H9 (cell line): ENCODE measurements around the gene C12orf57. TPM values are rescaled to one million over a fixed set of nuclear protein-coding genes. Genes with fewer than 3 reads are reported as not detected.

Source experiments
- DNase-seq: peaks from one replicate; pipeline ENCODE4 v3.0.0-alpha.2; 2017
- H2AFZ ChIP-seq: one replicate; pipeline ENCODE4 v1.6.1; 2013; ENCODE audit warnings: mild to moderate bottlenecking, low read length, control low read depth, moderate library complexity
- H2AK5ac ChIP-seq: 2 replicates; pipeline ENCODE4 v1.6.1; 2013; ENCODE audit warnings: low read length, control low read depth, mixed read lengths; ENCODE audit not compliant: insufficient read length
- H2BK120ac ChIP-seq: one replicate; pipeline ENCODE4 v1.6.1; 2013; ENCODE audit warnings: low read depth, mild to moderate bottlenecking, low read length, control low read depth, inconsistent platforms; ENCODE audit not compliant: poor library complexity, severe bottlenecking
- H2BK12ac ChIP-seq: 2 replicates; pipeline ENCODE4 v1.6.1; 2013; ENCODE audit warnings: low read length, control low read depth, mixed read lengths, low read depth; ENCODE audit not compliant: insufficient read length
- H2BK15ac ChIP-seq: 2 replicates; pipeline ENCODE4 v1.6.1; 2013; ENCODE audit warnings: low read depth, low read length, control low read depth
- H2BK20ac ChIP-seq: one replicate; pipeline ENCODE4 v1.6.1; 2013; ENCODE audit warnings: low read depth, mild to moderate bottlenecking, low read length, control low read depth, inconsistent platforms; ENCODE audit not compliant: poor library complexity, severe bottlenecking
- H2BK5ac ChIP-seq: 2 replicates; pipeline ENCODE4 v1.6.1; 2013; ENCODE audit warnings: low read length, control low read depth, mixed read lengths; ENCODE audit not compliant: insufficient read length
- H3K14ac ChIP-seq: 2 replicates; pipeline ENCODE4 v1.6.1; 2013; ENCODE audit warnings: low read length, control low read depth; ENCODE audit not compliant: insufficient read depth
- H3K18ac ChIP-seq: 2 replicates; pipeline ENCODE4 v1.6.1; 2013; ENCODE audit warnings: low read depth, mild to moderate bottlenecking, mixed read lengths, low read length, control low read depth; ENCODE audit not compliant: insufficient read length
- H3K23ac ChIP-seq: 2 replicates; pipeline ENCODE4 v1.6.1; 2013; ENCODE audit warnings: low read length, control low read depth, mixed read lengths, low read depth; ENCODE audit not compliant: insufficient read length
- H3K23me2 ChIP-seq: 2 replicates; pipeline ENCODE4 v1.6.1; 2013; ENCODE audit warnings: low read depth, mild to moderate bottlenecking, mixed read lengths, low read length, control low read depth; ENCODE audit not compliant: insufficient read length, poor library complexity, severe bottlenecking
- H3K27ac ChIP-seq: 2 replicates; pipeline ENCODE4 v1.5.1; 2013; ENCODE audit warnings: low read length, control low read depth, mixed read lengths, low read depth; ENCODE audit not compliant: insufficient read length
- H3K27me3 ChIP-seq: 2 replicates; pipeline ENCODE4 v1.6.1; 2013; ENCODE audit warnings: low read length, control low read depth, inconsistent platforms; ENCODE audit not compliant: insufficient read depth
- H3K4ac ChIP-seq: 2 replicates; pipeline ENCODE4 v1.6.1; 2013; ENCODE audit warnings: low read depth, mild to moderate bottlenecking, control low read depth, inconsistent platforms, low read length, moderate library complexity
- H3K4me1 ChIP-seq: 2 replicates; pipeline ENCODE4 v1.6.1; 2013; ENCODE audit warnings: low read length, control low read depth, inconsistent platforms; ENCODE audit not compliant: insufficient read depth
- H3K4me2 ChIP-seq: 2 replicates; pipeline ENCODE4 v1.6.1; 2013; ENCODE audit warnings: low read length, control low read depth, mixed read lengths; ENCODE audit not compliant: insufficient read length, insufficient read depth
- H3K56ac ChIP-seq: 2 replicates; pipeline ENCODE4 v1.6.1; 2013; ENCODE audit warnings: low read depth, mild to moderate bottlenecking, mixed read lengths, low read length, control low read depth; ENCODE audit not compliant: insufficient read length
- H3K79me1 ChIP-seq: 2 replicates; pipeline ENCODE4 v1.6.1; 2013; ENCODE audit warnings: low read depth, mild to moderate bottlenecking, moderate library complexity, low read length, control low read depth, inconsistent platforms; ENCODE audit not compliant: insufficient read depth, poor library complexity, severe bottlenecking
- H3K79me2 ChIP-seq: 2 replicates; pipeline ENCODE4 v1.6.1; 2013; ENCODE audit warnings: low read length, control low read depth, inconsistent platforms; ENCODE audit not compliant: insufficient read depth
- H3K9ac ChIP-seq: 2 replicates; pipeline ENCODE4 v1.6.1; 2013; ENCODE audit warnings: low read length, control low read depth, mixed read lengths; ENCODE audit not compliant: insufficient read length; ENCODE audit errors: extremely low read depth
- H3K9me3 ChIP-seq: one replicate; pipeline ENCODE4 v1.6.1; 2013; ENCODE audit warnings: low read depth, low read length, inconsistent platforms; ENCODE audit not compliant: control insufficient read depth
- H3T11ph ChIP-seq: one replicate; pipeline ENCODE4 v1.6.1; 2013; ENCODE audit warnings: mild to moderate bottlenecking, low read length, control low read depth, inconsistent platforms
- H4K20me1 ChIP-seq: one replicate; pipeline ENCODE4 v1.6.1; 2013; ENCODE audit not compliant: control insufficient read depth, insufficient read length, insufficient read depth
- H4K5ac ChIP-seq: 2 replicates; pipeline ENCODE4 v1.6.1; 2013; ENCODE audit warnings: low read depth, mild to moderate bottlenecking, mixed read lengths, low read length, control low read depth; ENCODE audit not compliant: insufficient read length
- H4K8ac ChIP-seq: replicated peaks from 2 replicates; pipeline ENCODE4 v1.6.1; 2013; ENCODE audit warnings: low read length, control low read depth, mixed read lengths, low read depth; ENCODE audit not compliant: insufficient read length
- H4K91ac ChIP-seq: 2 replicates; pipeline ENCODE4 v1.6.1; 2013; ENCODE audit warnings: low read depth, mild to moderate bottlenecking, moderate library complexity, mixed read lengths, low read length, control low read depth; ENCODE audit not compliant: insufficient read length
- H3K27ac Mint-ChIP-seq, 3 experiments: 2 replicates in 2 of 3; 3 replicates in 1 of 3; pipeline ENCODE4 v1.8.0; 2020 to 2021; ENCODE audit warnings: mixed read lengths in 3 of 3, mild to moderate bottlenecking in 1 of 3, moderate library complexity in 1 of 3
- H3K27me3 Mint-ChIP-seq: 2 replicates; pipeline ENCODE4 v1.8.0; 2021; ENCODE audit warnings: low read depth, mild to moderate bottlenecking, moderate library complexity, mixed read lengths
- H3K36me3 Mint-ChIP-seq, 3 experiments: 2 replicates in 2 of 3; 3 replicates in 1 of 3; pipeline ENCODE4 v1.8.0; 2020 to 2021; ENCODE audit warnings: low read depth in 3 of 3, mixed read lengths in 3 of 3; ENCODE audit not compliant: insufficient read depth in 1 of 3
- H3K4me1 Mint-ChIP-seq, 2 experiments: 2 replicates each; pipeline ENCODE4 v1.8.0; 2020; ENCODE audit warnings: mixed read lengths in 2 of 2
- H3K4me3 Mint-ChIP-seq, 2 experiments: 2 replicates in 1 of 2; 3 replicates in 1 of 2; pipeline ENCODE4 v1.8.0; 2020 to 2021; ENCODE audit warnings: mild to moderate bottlenecking in 2 of 2, mixed read lengths in 2 of 2, moderate library complexity in 1 of 2
- H3K9me3 Mint-ChIP-seq, 2 experiments: 2 replicates in 1 of 2; 3 replicates in 1 of 2; pipeline ENCODE4 v1.8.0; 2020; ENCODE audit warnings: mild to moderate bottlenecking in 2 of 2, mixed read lengths in 2 of 2, moderate library complexity in 1 of 2
- CTCF ChIP-seq: fragments of 200-600 bp; sonication (generic); conservative IDR thresholded peaks from 3 replicates; pipeline ENCODE4 v1.8.0; 2021; ENCODE audit warnings: antibody characterized with exemption, mild to moderate bottlenecking
- WGBS: extraction: QIAGEN DNeasy Blood & Tissue Kit; methylation state at CpG from one replicate; pipeline ENCODE4 v1.1.7; 2013; ENCODE audit warnings: missing lambda C conversion rate, low lambda C conversion rate, mixed read lengths; ENCODE audit not compliant: insufficient read length; ENCODE audit errors: extremely low coverage; 5-methylcytosine and 5-hydroxymethylcytosine counted together
- total RNA-seq: library from RNA; stranded (reverse); gene quantifications from 2 replicates; pipeline ENCODE4 v1.2.1, GENCODE V29; 2021

The C12orf57 gene
- total RNA-seq, 1 experiment from 2014 or later, result 195 TPM

GRCh38 chr12:6936636-6937480, 7.0 kb upstream of the C12orf57 start:
- Histone ChIP-seq H2BK5ac (no peak overlapping the region), H4K8ac (no peak overlapping the region), H4K91ac (no peak overlapping the region), H3K4me2 (peak overlapping the region; percentile 35), H4K5ac (no peak overlapping the region), H3K27ac (no peak overlapping the region), H3K23ac (no peak overlapping the region), H3K18ac (peak overlapping the region; percentile 49), H3K4ac (no peak overlapping the region), H3K4me1 (no peaks in the 10 kb centered on the region), H2BK120ac (no peak overlapping the region), H3K27me3 (no peaks in the 10 kb centered on the region), H2BK12ac (no peak overlapping the region), H2BK20ac (no peak overlapping the region), H3K23me2 (peaks cover 7% of the 10 kb centered on the region), H3K56ac (no peak overlapping the region), H3K79me2 (peaks cover 3% of the 10 kb centered on the region; the same call in 1 of the 2 replicates), H3K9ac (peak overlapping the region; percentile 82), H2AK5ac (no peak overlapping the region), H3K9me3 (no peaks in the 10 kb centered on the region), H3K14ac (no peak overlapping the region), H2BK15ac (no peak overlapping the region; the same call in 1 of the 2 replicates), H2AFZ (no peak overlapping the region), H3T11ph (no peak overlapping the region), H3K79me1 (no peaks in the 10 kb centered on the region), H4K20me1 (no peaks in the 10 kb centered on the region)
- H3K4me3 Mint-ChIP-seq, result peak overlapping the region; percentile 61 to 80
- no peak for TF ChIP-seq CTCF
- peak; percentile 85 for DNase-seq
- H3K27ac Mint-ChIP-seq, result peak overlapping the region; percentile 81 to 96 (median 85)
- WGBS, result no CpG with 5 or more reads among the region's 36 CpGs
- H3K4me1 Mint-ChIP-seq, result peaks cover 14 to 30% of the 10 kb centered on the region in 2 experiments
- peaks cover 33 to 85% (median 60%) of the 10 kb centered on the region in 3 experiments for H3K36me3 Mint-ChIP-seq
- no peaks in the 10 kb centered on the region; a peak in 1 of 5 replicates for H3K9me3 Mint-ChIP-seq
- H3K27me3 Mint-ChIP-seq, result no peaks in the 10 kb centered on the region; the same call in 1 of the 2 replicates
